Measurements from ENCODE around the gene AATK.
A peak's percentile ranks its signal among the peaks of the same experiment; 100 is the strongest.

The AATK gene

GRCh38 chr17:81144423-81144781 is 21.6 kb downstream of the AATK start:
- no peak for DNase-seq (ENCODE audit: low spot score)

- DNase-seq (ENCODE audit: low spot score), result no peak
Measured at GRCh38 chr17:81143717-81144422, 22.2 kb downstream of the AATK start.

- DNase-seq (ENCODE audit: low spot score), result no peak
Measured at GRCh38 chr17:81143200-81143527, 22.9 kb downstream of the AATK start.

- DNase-seq (ENCODE audit: low spot score), result peak; percentile 45
Measured at GRCh38 chr17:81142301-81143199, 23.5 kb downstream of the AATK start.

GRCh38 chr17:81140695-81141094 is 25.3 kb downstream of the AATK start:
- DNase-seq (ENCODE audit: low spot score), result no peak

GRCh38 chr17:81140018-81140417 is 26.0 kb downstream of the AATK start:
- no peak for DNase-seq (ENCODE audit: low spot score)

GRCh38 chr17:81139428-81139827 is 26.6 kb downstream of the AATK start:
- DNase-seq (ENCODE audit: low spot score), result no peak

- no peak for DNase-seq (ENCODE audit: low spot score)
Measured at GRCh38 chr17:81138500-81138899, 27.5 kb downstream of the AATK start.

- DNase-seq (ENCODE audit: low spot score), result no peak
Measured at GRCh38 chr17:81138083-81138482, 27.9 kb downstream of the AATK start.

GRCh38 chr17:81137248-81137647 is 28.8 kb downstream of the AATK start:
- no peak for DNase-seq (ENCODE audit: low spot score)

- DNase-seq (ENCODE audit: low spot score), result no peak
Measured at GRCh38 chr17:81136366-81136765, 29.7 kb downstream of the AATK start.

GRCh38 chr17:81135505-81136278 is 30.3 kb downstream of the AATK start:
- no peak for DNase-seq (ENCODE audit: low spot score)

GRCh38 chr17:81134064-81134781 is 31.8 kb downstream of the AATK start:
- no peak for DNase-seq (ENCODE audit: low spot score)

- DNase-seq (ENCODE audit: low spot score), result no peak
Measured at GRCh38 chr17:81132770-81133723, 33.0 kb downstream of the AATK start.

- DNase-seq (ENCODE audit: low spot score), result no peak
Measured at GRCh38 chr17:81132197-81132540, 33.9 kb downstream of the AATK start.

- DNase-seq (ENCODE audit: low spot score), result no peak
Measured at GRCh38 chr17:81131486-81132196, 34.4 kb downstream of the AATK start.

- no peak for DNase-seq (ENCODE audit: low spot score)
Measured at GRCh38 chr17:81130385-81131361, 35.3 kb downstream of the AATK start.

- DNase-seq (ENCODE audit: low spot score), result no peak
Measured at GRCh38 chr17:81129711-81130367, 36.2 kb downstream of the AATK start.

GRCh38 chr17:81129289-81129688 is 36.7 kb downstream of the AATK start:
- DNase-seq (ENCODE audit: low spot score), result no peak

Measured in CD4-positive, alpha-beta T cell treated with Interleukin-6 at 100 ng/mL for 8 hours (primary cell).